ENCODE results near the gene RAB35. TPM values are rescaled to one million over a fixed set of nuclear protein-coding genes. Genes with fewer than 3 reads are reported as not detected.

Gene RAB35
- total RNA-seq, 5 donors from 2014 or later (not counting 1 experiment from before 2014, with no cell fraction given): 34.0 to 76.5 (median 60.6) TPM

DNA sequence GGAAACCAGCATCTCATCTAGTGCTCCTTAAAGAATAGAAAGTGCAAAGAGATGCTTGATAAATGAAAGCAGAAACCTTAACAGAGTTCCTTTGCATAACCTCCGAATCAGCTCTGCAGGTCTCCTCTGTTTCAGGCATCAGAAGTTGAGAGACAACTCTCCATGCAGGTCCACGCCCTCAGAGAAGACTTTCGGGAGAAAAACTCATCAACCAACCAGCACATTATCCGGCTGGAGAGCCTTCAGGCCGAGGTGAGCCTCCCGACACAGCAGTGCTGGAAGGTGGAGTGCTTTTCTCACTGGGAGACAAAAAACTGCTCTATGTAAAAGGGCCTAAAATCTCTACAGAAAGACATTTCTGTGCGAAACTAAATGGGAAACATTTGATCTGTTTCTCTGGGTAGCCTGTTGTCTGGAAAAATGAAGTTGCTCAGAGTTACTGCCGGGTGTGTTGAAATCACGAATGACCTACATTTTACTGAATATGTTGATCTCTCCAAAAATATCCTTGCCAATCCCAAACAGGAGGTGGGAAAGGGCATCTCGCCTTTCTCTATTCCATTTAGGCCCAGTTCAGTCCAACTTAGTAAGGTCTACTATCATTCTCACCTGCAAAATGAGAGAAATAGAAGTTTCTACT lies 54.9 kb downstream of the RAB35 start:
- Mint-ChIP-seq H3K36me3 (peaks cover 48% of the 10 kb centered on the region), H3K9me3 (no peaks in the 10 kb centered on the region), H3K4me1 (peaks cover 0 to 7% (median 7%) of the 10 kb centered on the region in 3 donors), H3K27me3 (no peaks in the 10 kb centered on the region), H3K4me3 (no peak overlapping the region), H3K27ac (no peak overlapping the region)
- WGBS (ENCODE audit: insufficient coverage): 100% methylated on average over 1 of the region's 10 CpGs
- ATAC-seq (replicated peaks in 1 of 4): no peak
- ChIA-PET CTCF (no interaction called here), POLR2A (no interaction called here)
- Histone ChIP-seq H3K27ac (ENCODE audit: low read length) (no peak overlapping the region), H3K4me1 (ENCODE audit: control insufficient read depth in 1 of 2, extremely low read depth in 1 of 2, insufficient read depth in 2 of 2, low read length in 2 of 2) (no peaks in the 10 kb centered on the region), H3K27me3 (replicated peaks in 1 of 2; ENCODE audit: control insufficient read depth in 2 of 2, extremely low read depth in 1 of 2, insufficient read depth in 2 of 2, low read length in 1 of 2) (no peaks in the 10 kb centered on the region), H3K36me3 (ENCODE audit: control insufficient read depth in 2 of 2, extremely low read depth in 1 of 2, insufficient read depth in 1 of 2, low read length in 1 of 2) (peaks cover 9 to 51% of the 10 kb centered on the region in 2 donors), H3K4me3 (ENCODE audit: control insufficient read depth in 1 of 2, extremely low read depth in 1 of 2, low read length in 1 of 2) (no peak overlapping the region), H3K9me3 (no peaks in the 10 kb centered on the region)
- no peak for DNase-seq

DNA sequence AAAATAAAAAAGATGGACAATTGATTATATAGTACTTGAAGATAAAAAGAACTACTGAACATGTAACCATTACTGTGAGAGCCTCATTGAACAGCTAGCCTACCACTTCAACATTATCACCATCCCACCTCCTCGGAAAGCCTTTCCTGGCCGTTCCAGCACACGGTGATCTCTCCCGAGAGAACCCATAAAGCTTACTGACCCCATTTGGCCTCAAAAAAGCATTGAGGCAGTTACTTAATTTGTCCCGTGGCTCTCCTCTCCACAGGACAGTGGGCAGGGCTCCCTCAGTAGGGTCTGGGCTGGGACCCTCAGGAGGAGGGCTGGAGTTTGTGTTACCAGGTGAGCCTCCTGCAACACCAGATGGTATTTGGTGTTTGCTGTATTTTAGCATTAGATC lies 55.8 kb downstream of the RAB35 start:
- ChIA-PET CTCF (interaction anchor here (0.5 to 0.6 kb wide), 2 partner anchors 53 to 95 kb away, joined by 6 to 8 read pairs; no protein-coding TSS in a partner anchor), POLR2A (no interaction called here)
- H3K27me3 Mint-ChIP-seq: no peaks in the 10 kb centered on the region
- Histone ChIP-seq H3K9me3 (no peaks in the 10 kb centered on the region), H3K4me1 (ENCODE audit: control insufficient read depth in 1 of 2, extremely low read depth in 1 of 2, insufficient read depth in 2 of 2, low read length in 2 of 2) (no peaks in the 10 kb centered on the region), H3K27me3 (replicated peaks in 1 of 2; ENCODE audit: control insufficient read depth in 2 of 2, extremely low read depth in 1 of 2, insufficient read depth in 2 of 2, low read length in 1 of 2) (no peaks in the 10 kb centered on the region), H3K27ac (ENCODE audit: low read length) (no peak overlapping the region), H3K36me3 (ENCODE audit: control insufficient read depth in 2 of 2, extremely low read depth in 1 of 2, insufficient read depth in 1 of 2, low read length in 1 of 2) (peaks cover 9 to 42% of the 10 kb centered on the region in 2 donors), H3K4me3 (ENCODE audit: control insufficient read depth in 1 of 2, extremely low read depth in 1 of 2, low read length in 1 of 2) (no peak overlapping the region)
- no peak for DNase-seq
- H3K36me3 Mint-ChIP-seq: peaks cover 38% of the 10 kb centered on the region
- no peak overlapping the region for H3K27ac Mint-ChIP-seq
- peaks cover 0 to 8% (median 7%) of the 10 kb centered on the region in 3 donors for H3K4me1 Mint-ChIP-seq
- no CpG with 5 or more reads among the region's 5 CpGs for WGBS (ENCODE audit: insufficient coverage)
- H3K9me3 Mint-ChIP-seq: no peaks in the 10 kb centered on the region
- no peak overlapping the region for H3K4me3 Mint-ChIP-seq
- no peak for ATAC-seq (replicated peaks in 1 of 4)

DNA sequence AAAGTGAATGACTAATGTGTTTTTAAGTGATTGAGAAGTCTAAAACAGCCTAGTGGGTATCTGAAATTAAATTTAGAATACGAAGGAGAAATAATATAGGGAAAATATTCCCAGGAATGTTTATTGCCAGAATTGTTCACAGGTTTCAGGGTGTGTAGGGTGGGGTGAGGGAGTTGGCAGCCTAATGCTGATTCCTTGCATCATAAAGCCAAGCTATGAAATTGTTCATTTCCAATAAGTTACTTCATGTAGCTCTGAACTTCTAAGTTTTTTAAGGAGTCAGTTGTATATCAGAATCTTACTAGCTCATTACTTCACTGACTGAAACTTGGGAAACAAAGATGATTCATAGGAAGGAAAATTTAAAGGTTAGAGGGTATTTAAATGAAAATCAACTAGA lies 56.4 kb downstream of the RAB35 start:
- DNase-seq: no peak
- Mint-ChIP-seq H3K9me3 (no peaks in the 10 kb centered on the region), H3K36me3 (peaks cover 37% of the 10 kb centered on the region), H3K27ac (no peak overlapping the region), H3K4me1 (peaks cover 0 to 9% (median 8%) of the 10 kb centered on the region in 3 donors), H3K27me3 (no peaks in the 10 kb centered on the region), H3K4me3 (no peak overlapping the region)
- ChIA-PET POLR2A (no interaction called here), CTCF (interaction anchor here in 1 of 2 donors (0.5 kb wide), 1 partner anchor 95 kb away, joined by 6 read pairs; no protein-coding TSS in a partner anchor)
- WGBS (ENCODE audit: insufficient coverage): 89% methylated on average over 1 of the region's 1 CpG
- no peak for ATAC-seq (replicated peaks in 1 of 4)
- Histone ChIP-seq H3K4me1 (ENCODE audit: control insufficient read depth in 1 of 2, extremely low read depth in 1 of 2, insufficient read depth in 2 of 2, low read length in 2 of 2) (no peaks in the 10 kb centered on the region), H3K9me3 (no peaks in the 10 kb centered on the region), H3K36me3 (ENCODE audit: control insufficient read depth in 2 of 2, extremely low read depth in 1 of 2, insufficient read depth in 1 of 2, low read length in 1 of 2) (peaks cover 9 to 37% of the 10 kb centered on the region in 2 donors), H3K27ac (ENCODE audit: low read length) (no peak overlapping the region), H3K4me3 (ENCODE audit: control insufficient read depth in 1 of 2, extremely low read depth in 1 of 2, low read length in 1 of 2) (no peak overlapping the region), H3K27me3 (replicated peaks in 1 of 2; ENCODE audit: control insufficient read depth in 2 of 2, extremely low read depth in 1 of 2, insufficient read depth in 2 of 2, low read length in 1 of 2) (no peaks in the 10 kb centered on the region)

DNA sequence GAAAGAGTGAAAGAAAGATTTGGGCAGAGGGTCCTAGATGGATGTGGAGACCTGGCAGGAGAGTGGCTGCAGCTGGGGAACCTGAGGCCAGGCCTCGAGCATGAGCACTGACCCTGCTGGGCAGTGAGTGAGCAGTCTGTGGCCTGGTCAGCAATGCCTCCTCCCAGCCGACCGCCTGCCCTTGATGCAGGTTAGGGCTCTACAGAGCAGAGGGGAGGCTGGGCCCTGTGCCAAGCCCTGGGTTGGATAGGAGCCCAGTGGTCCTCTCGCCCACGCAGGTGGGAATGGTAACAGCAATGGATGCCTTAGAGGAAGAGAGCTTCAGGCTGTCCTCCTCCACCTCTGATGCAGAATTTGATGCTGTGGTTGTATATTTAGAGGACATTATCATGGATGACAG lies 59.8 kb downstream of the RAB35 start:
- H3K36me3 Mint-ChIP-seq: peaks cover 32% of the 10 kb centered on the region
- POLR2A ChIA-PET: no interaction called here
- H3K27me3 Mint-ChIP-seq: no peaks in the 10 kb centered on the region
- H3K4me3 Mint-ChIP-seq: no peak overlapping the region
- Histone ChIP-seq H3K36me3 (ENCODE audit: control insufficient read depth in 2 of 2, extremely low read depth in 1 of 2, insufficient read depth in 1 of 2, low read length in 1 of 2) (peaks cover 0 to 7% of the 10 kb centered on the region in 2 donors), H3K4me3 (ENCODE audit: control insufficient read depth in 1 of 2, extremely low read depth in 1 of 2, low read length in 1 of 2) (no peak overlapping the region), H3K27ac (ENCODE audit: low read length) (no peak overlapping the region), H3K27me3 (replicated peaks in 1 of 2; ENCODE audit: control insufficient read depth in 2 of 2, extremely low read depth in 1 of 2, insufficient read depth in 2 of 2, low read length in 1 of 2) (no peaks in the 10 kb centered on the region), H3K9me3 (no peaks in the 10 kb centered on the region), H3K4me1 (ENCODE audit: control insufficient read depth in 1 of 2, extremely low read depth in 1 of 2, insufficient read depth in 2 of 2, low read length in 2 of 2) (no peaks in the 10 kb centered on the region)
- CTCF ChIA-PET: no interaction called here
- ATAC-seq (replicated peaks in 1 of 4) (no peak), DNase-seq (no peak)
- H3K9me3 Mint-ChIP-seq: peaks cover 0 to 4% (median 0%) of the 10 kb centered on the region in 3 donors
- WGBS (ENCODE audit: insufficient coverage): 100% methylated on average over 4 of the region's 5 CpGs
- peaks cover 11 to 18% (median 16%) of the 10 kb centered on the region in 3 donors for H3K4me1 Mint-ChIP-seq
- no peak overlapping the region for H3K27ac Mint-ChIP-seq

DNA sequence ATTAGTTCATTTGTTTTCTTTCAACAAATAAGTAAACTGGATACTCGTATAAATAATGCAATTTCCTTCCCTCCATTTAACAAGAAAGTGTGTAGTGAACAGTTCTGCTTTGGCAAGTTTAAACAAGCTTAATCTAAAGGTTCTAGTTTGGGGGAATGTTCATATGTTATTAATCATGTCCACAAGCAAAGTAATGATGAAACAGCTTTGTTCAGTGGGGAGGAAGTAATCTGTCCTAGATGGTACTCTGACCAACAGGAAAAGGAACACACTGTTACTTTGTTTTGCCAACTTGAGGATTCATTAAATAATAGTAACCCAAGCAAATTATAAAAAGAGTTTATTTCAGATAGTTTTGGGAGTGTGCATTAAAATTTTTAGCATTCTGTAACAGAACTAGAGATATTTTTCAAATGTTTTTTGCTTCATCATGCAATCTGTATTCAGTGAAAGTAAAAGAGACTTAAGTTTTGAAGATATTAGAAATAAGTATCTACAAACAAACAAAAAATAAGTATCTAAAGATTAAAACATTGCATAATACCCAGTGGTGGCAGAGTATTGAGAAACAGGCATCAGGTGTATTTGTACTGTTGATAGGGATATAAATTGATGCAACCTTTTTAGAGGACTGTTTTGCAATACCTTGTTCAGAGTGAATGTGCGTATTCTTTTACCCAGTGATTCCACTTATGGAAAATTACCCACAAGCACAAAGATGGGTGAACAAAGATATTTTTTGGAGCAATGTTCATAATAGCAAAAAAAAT lies 61.1 kb downstream of the RAB35 start:
- Histone ChIP-seq H3K4me3 (ENCODE audit: control insufficient read depth in 1 of 2, extremely low read depth in 1 of 2, low read length in 1 of 2) (no peak overlapping the region), H3K27ac (ENCODE audit: low read length) (no peak overlapping the region), H3K36me3 (ENCODE audit: control insufficient read depth in 2 of 2, extremely low read depth in 1 of 2, insufficient read depth in 1 of 2, low read length in 1 of 2) (peaks cover 0 to 3% of the 10 kb centered on the region in 2 donors), H3K27me3 (replicated peaks in 1 of 2; ENCODE audit: control insufficient read depth in 2 of 2, extremely low read depth in 1 of 2, insufficient read depth in 2 of 2, low read length in 1 of 2) (no peaks in the 10 kb centered on the region), H3K9me3 (no peaks in the 10 kb centered on the region), H3K4me1 (ENCODE audit: control insufficient read depth in 1 of 2, extremely low read depth in 1 of 2, insufficient read depth in 2 of 2, low read length in 2 of 2) (no peaks in the 10 kb centered on the region)
- Mint-ChIP-seq H3K27me3 (no peaks in the 10 kb centered on the region), H3K9me3 (peaks cover 0 to 7% (median 0%) of the 10 kb centered on the region in 3 donors), H3K36me3 (peaks cover 33% of the 10 kb centered on the region), H3K4me3 (no peak overlapping the region), H3K4me1 (peaks cover 12 to 21% (median 19%) of the 10 kb centered on the region in 3 donors), H3K27ac (no peak overlapping the region)
- WGBS (ENCODE audit: insufficient coverage): no CpG with 5 or more reads among the region's 2 CpGs
- DNase-seq: no peak
- CTCF ChIA-PET: no interaction called here
- POLR2A ChIA-PET: no interaction called here
- ATAC-seq (replicated peaks in 1 of 4): no peak

DNA sequence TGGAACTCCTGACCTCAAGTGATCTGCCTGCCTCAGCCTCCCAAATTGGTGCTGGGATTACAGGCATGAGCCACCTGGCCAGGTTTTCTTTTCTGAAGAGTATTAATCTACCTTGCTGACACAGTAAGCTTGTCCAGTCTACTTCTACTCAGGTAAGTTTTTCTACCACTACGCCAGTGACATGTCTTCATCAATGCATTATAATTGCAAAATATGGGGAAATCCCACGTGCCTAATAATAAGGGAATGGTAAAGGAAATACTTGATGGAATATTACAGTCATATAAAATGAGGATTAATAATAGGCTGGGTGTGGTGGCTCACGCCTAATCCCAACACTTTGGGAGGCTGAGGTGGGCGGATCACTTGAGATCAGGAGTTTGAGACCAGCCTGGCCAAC lies 62.3 kb downstream of the RAB35 start:
- H3K9me3 ChIP-seq: no peaks in the 10 kb centered on the region
- WGBS (ENCODE audit: insufficient coverage): no CpG with 5 or more reads among the region's 4 CpGs
- ChIA-PET POLR2A (interaction anchor here in 1 of 2 donors (0.7 kb wide), 1 partner anchor 654 kb away, joined by 4 read pairs; no protein-coding TSS in a partner anchor), CTCF (no interaction called here)
- Mint-ChIP-seq H3K27ac (no peak overlapping the region), H3K4me3 (no peak overlapping the region), H3K4me1 (peaks cover 18 to 25% (median 19%) of the 10 kb centered on the region in 3 donors), H3K27me3 (no peaks in the 10 kb centered on the region), H3K36me3 (peaks cover 33% of the 10 kb centered on the region), H3K9me3 (peaks cover 0 to 7% (median 0%) of the 10 kb centered on the region in 3 donors)
- H3K4me1 ChIP-seq (ENCODE audit: control insufficient read depth in 1 of 2, extremely low read depth in 1 of 2, insufficient read depth in 2 of 2, low read length in 2 of 2): no peaks in the 10 kb centered on the region
- H3K27ac ChIP-seq (ENCODE audit: low read length): no peak overlapping the region
- ATAC-seq (replicated peaks in 1 of 4) (no peak), DNase-seq (no peak)
- no peak overlapping the region for H3K4me3 ChIP-seq (ENCODE audit: control insufficient read depth in 1 of 2, extremely low read depth in 1 of 2, low read length in 1 of 2)
- H3K27me3 ChIP-seq (replicated peaks in 1 of 2; ENCODE audit: control insufficient read depth in 2 of 2, extremely low read depth in 1 of 2, insufficient read depth in 2 of 2, low read length in 1 of 2): no peaks in the 10 kb centered on the region
- peaks cover 0 to 3% of the 10 kb centered on the region in 2 donors for H3K36me3 ChIP-seq (ENCODE audit: control insufficient read depth in 2 of 2, extremely low read depth in 1 of 2, insufficient read depth in 1 of 2, low read length in 1 of 2)
